ENCODE data around the gene INPP5E.

GRCh38 chr9:136387217-136387616 is 52.4 kb downstream of the INPP5E start:
- TF ChIP-seq CTCF (conservative IDR thresholded peaks at IDR 0.05) (no peak), EZH2 (IDR thresholded peaks at IDR 0.05; ENCODE audit: low read depth) (no peak)

Data from PC-9 (cell line).